Uterine smooth muscle cell (primary cell): ENCODE data around the gene MOBP. TPM values are rescaled to one million over a fixed set of nuclear protein-coding genes. Genes with fewer than 3 reads are reported as not detected.

Experiments used
- total RNA-seq: library from RNA; depleted of rRNA; stranded (reverse); fragments of >200 nt; gene quantifications from 2 replicates; pipeline ENCODE4 v1.2.3, GENCODE V29; 2014

The MOBP gene
- total RNA-seq: under 0.01 TPM in 2 replicates

GRCh38 chr3:39467394-39468107 lies at the start of gene MOBP:
Gene MOBP, plus strand, starts transcription at chr3:39467680. Its CDS starts 34,390 bp downstream, at chr3:39502070.

Other genes starting within 250 kb of the MOBP start
- under 0.01 TPM in 1 of 2 replicates, not detected in the other for gene CX3CR1, start 187.6 kb upstream of the MOBP start, total RNA-seq
- gene CCR8, start 138.0 kb upstream of the MOBP start, total RNA-seq: not detected in 2 replicates
- gene SLC25A38, start 84.3 kb upstream of the MOBP start, total RNA-seq: 13.5 and 18.0 TPM in 2 replicates
- 1,367 and 1,530 TPM in 2 replicates for gene RPSA, start 61.0 kb upstream of the MOBP start, total RNA-seq